Right atrium auricular region (tissue), 2 donors: ENCODE results near the gene AMN. TPM values are rescaled to one million over a fixed set of nuclear protein-coding genes. Genes with fewer than 3 reads are reported as not detected.

Experiments used
- DNase-seq: peaks from one replicate; pipeline ENCODE4 v3.0.0-alpha.2; 2019; ENCODE audit warnings: low spot score
- H3K27ac ChIP-seq, 2 donors: fragments of 200-600 bp; sonication (generic); 1 replicate in 1 of 2; 2 replicates in 1 of 2; pipeline ENCODE4 v1.5.1; 2016 to 2019
- H3K27me3 ChIP-seq, 2 donors: fragments of 200-600 bp; sonication (generic); one replicate each; pipeline versions ENCODE4 v1.5.1 to v1.6.0; 2017 to 2019
- H3K36me3 ChIP-seq: fragments of 200-600 bp; sonication (generic); one replicate; pipeline ENCODE4 v1.5.1; 2016
- H3K4me1 ChIP-seq, 2 donors: fragments of 200-600 bp; sonication (generic); one replicate each; pipeline versions ENCODE4 v1.5.1 to v1.6.0; 2017 to 2019
- H3K4me3 ChIP-seq, 2 donors: fragments of 200-600 bp; sonication (generic); 1 replicate in 1 of 2; 2 replicates in 1 of 2; pipeline ENCODE4 v1.5.1; 2017 to 2019; ENCODE audit warnings: mild to moderate bottlenecking in 1 of 2, moderate library complexity in 1 of 2
- H3K9me3 ChIP-seq, 2 donors: fragments of 200-600 bp; sonication (generic); one replicate each; pipeline ENCODE4 v1.5.1; 2019
- total RNA-seq, 2 donors: library from RNA; depleted of rRNA; stranded (reverse); fragments of >200 nt; gene quantifications; one replicate each; pipeline ENCODE4 v1.1.0, GENCODE V29; 2016
- TF ChIP-seq, protein P1 (sequence below), 2 donors: fragments of 200-600 bp; sonication (generic); IDR thresholded peaks; one replicate each; pipeline ENCODE4 v1.5.1; 2019; ENCODE audit warnings: antibody characterized with exemption in 2 of 2

AMN gene
- total RNA-seq, 2 donors from 2014 or later, result 0.71 TPM; not detected in 1

DNA sequence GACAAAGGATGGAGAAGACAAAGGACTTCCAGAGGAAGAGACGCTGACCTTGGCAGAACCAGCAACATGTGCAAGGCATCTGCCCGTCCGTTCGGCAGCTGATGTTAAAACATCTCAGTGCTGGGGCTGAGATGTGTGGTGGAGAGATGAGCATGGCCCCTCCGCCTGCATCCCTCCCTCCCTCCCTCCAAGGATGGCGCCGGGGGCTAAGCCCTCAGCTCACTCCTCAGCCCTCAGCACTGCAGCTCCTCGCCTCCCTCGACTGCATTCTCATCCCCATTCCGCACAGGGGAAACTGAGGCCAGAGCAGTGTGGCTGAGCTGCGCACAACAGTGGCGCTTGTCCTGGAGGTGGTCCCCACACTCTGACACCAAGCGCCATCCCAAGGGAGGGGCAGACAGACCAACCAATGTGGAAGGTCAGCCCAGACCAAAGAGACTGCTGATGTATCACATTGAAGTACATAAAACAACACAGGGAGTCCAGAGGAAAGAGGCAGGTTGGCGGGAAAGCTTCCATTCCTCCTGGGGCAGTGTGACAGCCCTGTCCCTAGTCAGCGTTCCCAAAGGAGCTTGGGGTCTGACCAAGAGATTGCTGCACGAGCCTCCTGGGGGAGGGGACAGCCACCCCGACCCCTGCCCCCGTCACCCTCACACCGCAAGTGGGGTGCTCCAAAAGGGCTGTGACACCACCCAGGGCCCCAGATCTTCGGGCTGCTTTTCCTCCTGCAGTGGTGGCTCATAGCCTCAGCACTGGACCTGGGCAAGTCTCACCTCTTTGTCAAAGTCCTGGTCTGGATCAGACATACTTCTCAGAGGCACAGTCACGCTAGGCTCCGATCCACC is 15.1 kb downstream of the AMN start:
- Histone ChIP-seq H3K4me1 (peaks cover 0 to 13% of the 10 kb centered on the region in 2 donors), H3K36me3 (peaks cover 62% of the 10 kb centered on the region), H3K4me3 (no peak overlapping the region), H3K9me3 (no peaks in the 10 kb centered on the region), H3K27ac (no peak overlapping the region), H3K27me3 (no peaks in the 10 kb centered on the region)
- no peak for DNase-seq
- TF ChIP-seq, protein P1, sequence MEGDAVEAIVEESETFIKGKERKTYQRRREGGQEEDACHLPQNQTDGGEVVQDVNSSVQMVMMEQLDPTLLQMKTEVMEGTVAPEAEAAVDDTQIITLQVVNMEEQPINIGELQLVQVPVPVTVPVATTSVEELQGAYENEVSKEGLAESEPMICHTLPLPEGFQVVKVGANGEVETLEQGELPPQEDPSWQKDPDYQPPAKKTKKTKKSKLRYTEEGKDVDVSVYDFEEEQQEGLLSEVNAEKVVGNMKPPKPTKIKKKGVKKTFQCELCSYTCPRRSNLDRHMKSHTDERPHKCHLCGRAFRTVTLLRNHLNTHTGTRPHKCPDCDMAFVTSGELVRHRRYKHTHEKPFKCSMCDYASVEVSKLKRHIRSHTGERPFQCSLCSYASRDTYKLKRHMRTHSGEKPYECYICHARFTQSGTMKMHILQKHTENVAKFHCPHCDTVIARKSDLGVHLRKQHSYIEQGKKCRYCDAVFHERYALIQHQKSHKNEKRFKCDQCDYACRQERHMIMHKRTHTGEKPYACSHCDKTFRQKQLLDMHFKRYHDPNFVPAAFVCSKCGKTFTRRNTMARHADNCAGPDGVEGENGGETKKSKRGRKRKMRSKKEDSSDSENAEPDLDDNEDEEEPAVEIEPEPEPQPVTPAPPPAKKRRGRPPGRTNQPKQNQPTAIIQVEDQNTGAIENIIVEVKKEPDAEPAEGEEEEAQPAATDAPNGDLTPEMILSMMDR (IDR thresholded peaks at IDR 0.05), result no peak

DNA sequence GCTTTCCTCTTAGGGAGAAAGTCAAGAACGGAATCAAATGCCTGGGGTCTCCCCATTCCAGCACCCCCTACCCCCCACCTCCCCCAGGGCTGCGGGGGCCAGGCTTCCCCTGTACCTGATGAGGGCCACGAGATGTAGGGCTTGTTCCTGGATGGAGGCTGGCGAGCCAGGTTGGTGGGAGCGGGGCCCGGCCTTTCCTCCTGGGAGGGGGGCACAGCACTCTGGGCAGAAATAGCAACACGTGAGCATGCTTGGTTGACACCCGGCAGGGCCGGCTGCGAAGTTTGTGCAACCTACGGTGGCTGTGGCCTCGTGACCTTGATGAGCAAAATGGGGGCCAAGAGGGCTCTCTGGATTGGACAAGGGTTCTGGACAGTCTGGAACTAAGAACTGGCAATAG is 15.7 kb downstream of the AMN start:
- no peak for DNase-seq
- Histone ChIP-seq H3K36me3 (peaks cover 64% of the 10 kb centered on the region), H3K27ac (no peak overlapping the region), H3K27me3 (no peaks in the 10 kb centered on the region), H3K9me3 (no peaks in the 10 kb centered on the region), H3K4me3 (no peak overlapping the region), H3K4me1 (peaks cover 0 to 13% of the 10 kb centered on the region in 2 donors)
- TF ChIP-seq, protein P1 (IDR thresholded peaks at IDR 0.05), result no peak

DNA sequence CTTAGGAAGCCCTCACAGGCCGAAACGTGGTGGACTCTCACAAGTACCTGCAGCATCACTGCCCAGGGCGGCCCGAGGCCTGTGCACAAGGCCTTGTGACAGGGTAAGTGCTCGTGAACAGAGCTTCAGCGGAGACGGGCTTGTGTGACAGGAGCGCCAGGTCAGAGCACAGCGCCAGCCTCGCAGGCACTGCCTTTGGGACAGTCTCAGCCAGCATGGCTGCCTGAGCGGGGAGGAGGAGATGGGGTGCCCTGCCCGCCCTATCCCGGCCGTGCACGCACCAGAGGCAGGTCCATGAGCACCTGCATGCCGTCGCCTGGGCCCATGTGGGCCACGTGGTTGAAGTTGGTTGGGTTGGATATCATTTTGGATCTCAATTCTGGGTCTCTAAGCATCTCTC is 16.9 kb downstream of the AMN start:
- H3K9me3 ChIP-seq, result no peaks in the 10 kb centered on the region
- H3K36me3 ChIP-seq, result peaks cover 68% of the 10 kb centered on the region
- TF ChIP-seq, protein P1 (IDR thresholded peaks at IDR 0.05), result no peak
- H3K4me1 ChIP-seq, result peaks cover 0 to 13% of the 10 kb centered on the region in 2 donors
- H3K27ac ChIP-seq, result no peak overlapping the region
- no peak for DNase-seq
- no peak overlapping the region for H3K4me3 ChIP-seq
- H3K27me3 ChIP-seq, result no peaks in the 10 kb centered on the region

DNA sequence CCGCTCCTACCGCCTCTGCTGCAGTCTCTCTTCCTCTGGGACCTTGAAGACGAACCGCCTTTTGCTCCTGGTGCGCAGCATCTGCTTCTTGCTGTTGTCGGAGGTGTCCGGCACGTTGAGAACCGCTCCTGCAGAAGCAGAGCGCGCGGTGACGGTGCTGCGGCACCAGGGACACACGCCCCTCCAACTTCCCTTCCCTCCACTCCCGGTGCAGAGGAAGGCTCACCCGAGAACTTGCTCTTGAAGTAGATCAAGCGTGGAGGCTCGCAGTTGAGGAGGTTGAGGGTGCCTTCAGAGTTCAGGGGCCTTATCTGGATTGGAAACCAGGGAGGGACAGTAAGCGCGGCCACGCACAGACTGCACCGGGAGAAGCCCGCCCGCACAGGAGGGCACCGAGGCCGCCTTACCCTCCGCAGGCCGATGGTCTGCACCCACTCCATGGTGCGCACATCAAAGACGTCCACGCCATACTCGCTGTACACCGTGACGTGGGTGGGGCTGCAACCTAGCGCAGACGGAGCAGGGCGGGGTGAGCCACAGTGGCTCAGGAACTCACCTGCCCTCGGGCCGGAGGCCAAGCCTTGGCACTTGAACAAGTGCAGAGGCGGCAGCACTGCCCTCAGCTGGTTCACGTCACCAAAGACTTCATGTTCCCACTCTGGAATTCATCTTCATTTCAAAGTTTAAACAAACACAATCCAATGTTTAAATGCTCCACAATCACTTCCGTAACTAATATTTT is 17.5 kb downstream of the AMN start:
- no peaks in the 10 kb centered on the region for H3K27me3 ChIP-seq
- H3K27ac ChIP-seq, result no peak overlapping the region
- no peak overlapping the region for H3K4me3 ChIP-seq
- DNase-seq, result no peak
- H3K4me1 ChIP-seq, result peaks cover 0 to 13% of the 10 kb centered on the region in 2 donors
- TF ChIP-seq, protein P1 (IDR thresholded peaks at IDR 0.05), result no peak
- H3K9me3 ChIP-seq, result no peaks in the 10 kb centered on the region
- peaks cover 75% of the 10 kb centered on the region for H3K36me3 ChIP-seq

DNA sequence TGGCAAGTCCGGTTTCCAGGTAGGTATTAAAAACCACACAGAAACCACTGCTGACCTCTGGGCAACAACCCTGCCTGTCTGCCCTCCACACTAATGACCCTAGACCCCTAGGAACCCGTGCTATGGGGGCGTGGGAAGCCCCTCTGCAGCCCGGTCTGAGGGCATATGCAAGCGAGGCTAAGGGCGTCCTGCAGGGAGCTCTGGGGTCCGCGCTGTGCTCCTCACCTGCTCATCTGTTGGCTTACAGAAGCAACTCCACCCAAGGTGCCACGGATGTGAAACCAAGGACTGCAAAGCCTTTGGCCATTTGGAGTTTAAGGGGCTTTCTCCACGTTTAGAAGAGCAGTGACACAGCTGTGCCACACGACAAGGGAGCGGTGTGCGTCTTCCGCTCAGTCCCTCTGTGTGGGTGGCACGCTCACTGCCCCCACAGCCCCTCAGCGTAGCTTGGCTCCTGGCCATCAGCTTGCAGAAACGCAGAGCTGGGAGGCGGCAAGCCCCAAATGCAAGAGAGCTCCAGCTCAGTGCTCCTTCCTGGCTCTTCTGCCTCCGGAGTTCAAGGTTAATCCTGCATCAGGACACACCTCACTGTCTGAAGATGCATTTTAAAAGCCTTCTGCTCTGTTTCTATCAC is 18.4 kb downstream of the AMN start:
- Histone ChIP-seq H3K36me3 (peaks cover 83% of the 10 kb centered on the region), H3K27ac (no peak overlapping the region), H3K27me3 (no peaks in the 10 kb centered on the region), H3K4me3 (no peak overlapping the region), H3K9me3 (no peaks in the 10 kb centered on the region), H3K4me1 (peaks cover 0 to 13% of the 10 kb centered on the region in 2 donors)
- DNase-seq, result no peak
- TF ChIP-seq, protein P1 (IDR thresholded peaks at IDR 0.05), result no peak
